ENCODE data around the gene ASCC1. TPM values are rescaled to one million over a fixed set of nuclear protein-coding genes. Genes with fewer than 3 reads are reported as not detected.

ASCC1 gene
- total and polyA plus RNA-seq, 2 experiments from 2014 or later = 13.7 to 37.2 TPM

- TF ChIP-seq CTCF (conservative IDR thresholded peaks at IDR 0.05; ENCODE audit: low read depth in 2 of 2) = no peak
- no peak for TF ChIP-seq NANOG (IDR thresholded peaks at IDR 0.05; ENCODE audit: borderline replicate concordance)
- TF ChIP-seq EZH2phosphoT487 (IDR thresholded peaks at IDR 0.05; ENCODE audit: unreplicated experiment) = no peak
- TF ChIP-seq STAT1 (IDR thresholded peaks at IDR 0.05; ENCODE audit: unreplicated experiment) = no peak
- no peak for TF ChIP-seq REST (IDR thresholded peaks at IDR 0.05; ENCODE audit: unreplicated experiment)
These were observed 45.8 kb downstream of the ASCC1 start (continued) for GRCh38 chr10:72170263-72170662.

- Histone ChIP-seq H3K27me3 (ENCODE audit: insufficient read depth) (no peaks in the 10 kb centered on the region), H3K79me2 (replicated peaks; ENCODE audit: insufficient read depth) (no peaks in the 10 kb centered on the region), H3F3A (replicated peaks; ENCODE audit: low read depth) (no peaks in the 10 kb centered on the region), H3K4me2 (no peak overlapping the region), H3K9me2 (ENCODE audit: insufficient read depth) (no peaks in the 10 kb centered on the region), H3K4me1 (ENCODE audit: insufficient read depth) (no peaks in the 10 kb centered on the region), H3K36me3 (ENCODE audit: insufficient read depth) (no peaks in the 10 kb centered on the region), H2AFZ (no peak overlapping the region), H4K20me1 (replicated peaks; ENCODE audit: insufficient read depth) (no peaks in the 10 kb centered on the region), H3K4me3 (no peak overlapping the region), H3K27ac (ENCODE audit: low read depth) (no peak overlapping the region)
- Mint-ChIP-seq H3K27ac (no peak overlapping the region), H3K4me3 (no peak overlapping the region), H3K4me1 (no peaks in the 10 kb centered on the region), H3K9me3 (no peaks in the 10 kb centered on the region), H3K27me3 (ENCODE audit: insufficient read depth, low read depth, poor library complexity) (peaks cover 1% of the 10 kb centered on the region), H3K36me3 (ENCODE audit: low read depth) (peaks cover 7% of the 10 kb centered on the region; the same call in 1 of the 3 replicates)
- ATAC-seq (no peak), DNase-seq (ENCODE audit: low spot score) (no peak)
- TF ChIP-seq JUNB (IDR thresholded peaks at IDR 0.05; ENCODE audit: unreplicated experiment) (no peak), ZNF462 (CRISPR knock-in tag; IDR thresholded peaks at IDR 0.05) (no peak), NANOG (IDR thresholded peaks at IDR 0.05; ENCODE audit: borderline replicate concordance) (no peak), CREB1 (CRISPR knock-in tag; IDR thresholded peaks at IDR 0.05; ENCODE audit: low read depth) (no peak), POLR2AphosphoS5 (IDR thresholded peaks at IDR 0.05; ENCODE audit: low read depth) (no peak), ETS1 (IDR thresholded peaks at IDR 0.05) (no peak), CTCF (conservative IDR thresholded peaks at IDR 0.05; ENCODE audit: low read depth in 2 of 2) (no peak)
These were observed 49.0 kb downstream of the ASCC1 start for GRCh38 chr10:72167118-72167517.

Measured in GM23338 (cell line).